Measurements from ENCODE around the gene ASPDH. TPM values are rescaled to one million over a fixed set of nuclear protein-coding genes. Genes with fewer than 3 reads are reported as not detected.

ASPDH gene
- total and polyA plus RNA-seq, 8 donors = 0.74 to 2.6 (median 1.3) TPM; not detected in 2

- no peak for TF ChIP-seq CTCF (IDR thresholded peaks at IDR 0.05)
- Histone ChIP-seq H3K27ac (no peak overlapping the region), H3K4me1 (peaks cover 9 to 18% of the 10 kb centered on the region in 2 donors), H3K36me3 (peaks cover 0 to 64% of the 10 kb centered on the region in 2 donors), H3K9me3 (no peaks in the 10 kb centered on the region), H3K27me3 (no peaks in the 10 kb centered on the region), H3K4me3 (no peak overlapping the region)
- ATAC-seq (no peak), DNase-seq (peak in 1 of 4 donors; percentile 71)
- intact Hi-C loops (cut with DNase I) = no loop called here
Measured at GRCh38 chr19:50480281-50481111, 33.2 kb downstream of the ASPDH start.

DNA sequence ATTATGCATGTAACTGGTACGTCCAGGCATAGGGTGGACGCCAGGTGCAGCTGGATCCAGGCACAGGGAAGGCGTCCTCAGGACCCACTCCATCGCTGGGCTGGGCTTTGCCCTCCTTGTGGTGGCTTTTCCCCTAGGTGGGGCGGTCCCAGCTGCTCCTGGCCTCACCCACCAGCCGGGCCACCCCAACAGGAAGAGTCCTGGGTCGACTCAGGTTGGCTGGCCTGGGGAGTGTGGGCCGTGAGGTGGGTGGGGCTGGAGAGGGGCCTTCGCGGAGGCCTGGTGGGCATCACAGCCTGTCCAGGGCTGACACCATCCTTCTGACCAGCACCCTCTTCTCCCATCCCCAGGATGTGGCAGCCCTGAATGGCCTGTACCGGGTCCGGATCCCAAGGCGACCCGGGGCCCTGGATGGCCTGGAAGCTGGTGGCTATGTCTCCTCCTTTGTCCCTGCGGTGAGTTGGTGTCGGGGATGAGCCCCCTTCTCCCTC is 33.9 kb downstream of the ASPDH start:
- no peak overlapping the region for H3K27ac ChIP-seq
- no peak for ATAC-seq
- H3K4me3 ChIP-seq = no peak overlapping the region
- H3K4me1 ChIP-seq = peaks cover 9 to 18% of the 10 kb centered on the region in 2 donors
- intact Hi-C loops (cut with DNase I) = no loop called here
- TF ChIP-seq CTCF (IDR thresholded peaks at IDR 0.05) = no peak
- H3K27me3 ChIP-seq = no peaks in the 10 kb centered on the region
- H3K9me3 ChIP-seq = no peaks in the 10 kb centered on the region
- DNase-seq = peak in 1 of 4 donors; percentile 55
- peaks cover 0 to 64% of the 10 kb centered on the region in 2 donors for H3K36me3 ChIP-seq

- H3K9me3 ChIP-seq = no peaks in the 10 kb centered on the region
- peak in 1 of 2 donors; percentile 24 for TF ChIP-seq CTCF (IDR thresholded peaks at IDR 0.05)
- peak in 1 of 4 donors; percentile 56 for DNase-seq
- H3K36me3 ChIP-seq = peaks cover 0 to 60% of the 10 kb centered on the region in 2 donors
- H3K27ac ChIP-seq = no peak overlapping the region
- H3K4me3 ChIP-seq = no peak overlapping the region
- no peak for ATAC-seq
- peaks cover 9 to 18% of the 10 kb centered on the region in 2 donors for H3K4me1 ChIP-seq
- no peaks in the 10 kb centered on the region for H3K27me3 ChIP-seq
- intact Hi-C loops (cut with DNase I) = no loop called here
Measured at GRCh38 chr19:50478901-50479715, 34.6 kb downstream of the ASPDH start.

GRCh38 chr19:50477751-50478515 is 35.8 kb downstream of the ASPDH start:
- Histone ChIP-seq H3K9me3 (no peaks in the 10 kb centered on the region), H3K4me1 (peaks cover 9 to 18% of the 10 kb centered on the region in 2 donors), H3K27me3 (no peaks in the 10 kb centered on the region), H3K36me3 (peaks cover 0 to 48% of the 10 kb centered on the region in 2 donors), H3K4me3 (no peak overlapping the region), H3K27ac (no peak overlapping the region)
- no peak for TF ChIP-seq CTCF (IDR thresholded peaks at IDR 0.05)
- no peak for ATAC-seq
- intact Hi-C loops (cut with DNase I) = no loop called here
- DNase-seq = peak in 1 of 4 donors; percentile 40
